Fibroblast of lung (primary cell): ENCODE measurements around the gene DEFB118. TPM values are rescaled to one million over a fixed set of nuclear protein-coding genes. Genes with fewer than 3 reads are reported as not detected.

Experiments used
- DNase-seq, 2 donors: peaks; one replicate each; pipeline versions ENCODE4 v3.0.0 to v3.0.0-alpha.2; 2010; ENCODE audit warnings: low read depth in 2 of 2
- H2AFZ ChIP-seq: 2 replicates; pipeline ENCODE4 v1.5.1; 2012; ENCODE audit warnings: low read length, control low read depth, inconsistent platforms
- H3K27ac ChIP-seq: 2 replicates; pipeline ENCODE4 v1.5.1; 2011; ENCODE audit warnings: low read length, control low read depth; ENCODE audit not compliant: insufficient read depth
- H3K27me3 ChIP-seq: 2 replicates; pipeline ENCODE4 v1.5.1; 2011; ENCODE audit warnings: mild to moderate bottlenecking, low read length; ENCODE audit not compliant: control insufficient read depth, insufficient read depth
- H3K36me3 ChIP-seq: 2 replicates; pipeline ENCODE4 v1.5.1; 2011; ENCODE audit warnings: low read length; ENCODE audit not compliant: control insufficient read depth, insufficient read depth
- H3K4me1 ChIP-seq: 2 replicates; pipeline ENCODE4 v1.5.1; 2011; ENCODE audit warnings: low read length; ENCODE audit not compliant: control insufficient read depth, insufficient read depth; ENCODE audit errors: extremely low read depth
- H3K4me2 ChIP-seq: 2 replicates; pipeline ENCODE4 v1.5.1; 2011; ENCODE audit warnings: low read length, control low read depth; ENCODE audit not compliant: insufficient read depth; ENCODE audit errors: extremely low read depth
- H3K4me3 ChIP-seq, 4 experiments: fragments of 200-600 bp in 1 of 4; sonication (generic) in 1 of 4; replicated peaks in 1 of 4; 2 replicates each; pipeline ENCODE4 v1.5.1; 2011 to 2016; ENCODE audit warnings: low read length in 4 of 4, low read depth in 3 of 4, mild to moderate bottlenecking in 3 of 4, control low read depth in 2 of 4, inconsistent platforms in 1 of 4, mixed read lengths in 1 of 4; ENCODE audit not compliant: insufficient read depth in 1 of 4; ENCODE audit errors: control extremely low read depth in 1 of 4
- H3K79me2 ChIP-seq: 2 replicates; pipeline ENCODE4 v1.5.1; 2012; ENCODE audit warnings: mild to moderate bottlenecking, low read length, inconsistent platforms; ENCODE audit not compliant: control insufficient read depth, insufficient read depth
- H3K9ac ChIP-seq: 2 replicates; pipeline ENCODE4 v1.5.1; 2011; ENCODE audit warnings: mild to moderate bottlenecking, low read length, control low read depth; ENCODE audit not compliant: insufficient read depth
- H3K9me3 ChIP-seq: 2 replicates; pipeline ENCODE4 v1.5.1; 2012; ENCODE audit warnings: low read depth, low read length; ENCODE audit not compliant: control insufficient read depth, insufficient read depth
- H4K20me1 ChIP-seq: 2 replicates; pipeline ENCODE4 v1.5.1; 2011; ENCODE audit warnings: low read length; ENCODE audit not compliant: control insufficient read depth, insufficient read depth; ENCODE audit errors: extremely low read depth
- CTCF ChIP-seq, 2 donors: IDR thresholded peaks in 1 of 2; conservative IDR thresholded peaks in 1 of 2; 1 replicate in 1 of 2; 2 replicates in 1 of 2; pipeline ENCODE4 v1.5.1; 2011 to 2012; ENCODE audit warnings: low read length in 2 of 2, control low read depth in 1 of 2, inconsistent platforms in 1 of 2, low read depth in 1 of 2, mild to moderate bottlenecking in 1 of 2
- EZH2 ChIP-seq: IDR thresholded peaks from 2 replicates; pipeline ENCODE4 v1.5.1; 2012; ENCODE audit warnings: low read length, control low read depth, mild to moderate bottlenecking; ENCODE audit errors: missing control alignments
- polyA plus RNA-seq, 2 donors: library from polyadenylated mRNA; depleted of rRNA in 1 of 2; stranded (reverse) in 1 of 2; unstranded in 1 of 2; fragments of >200 nt; gene quantifications; 2 replicates each; pipeline ENCODE4 v1.2.1, GENCODE V29; 2011 to 2012; ENCODE audit warnings: missing spikeins in 1 of 2
- total RNA-seq: library from RNA; depleted of rRNA; stranded (reverse); fragments of >200 nt; gene quantifications from 2 replicates; pipeline ENCODE4 v1.2.1, GENCODE V29; 2014

The DEFB118 gene
- total and polyA plus RNA-seq, 2 donors (not counting 1 experiment from before 2014, with no cell fraction given), result not detected

DNA sequence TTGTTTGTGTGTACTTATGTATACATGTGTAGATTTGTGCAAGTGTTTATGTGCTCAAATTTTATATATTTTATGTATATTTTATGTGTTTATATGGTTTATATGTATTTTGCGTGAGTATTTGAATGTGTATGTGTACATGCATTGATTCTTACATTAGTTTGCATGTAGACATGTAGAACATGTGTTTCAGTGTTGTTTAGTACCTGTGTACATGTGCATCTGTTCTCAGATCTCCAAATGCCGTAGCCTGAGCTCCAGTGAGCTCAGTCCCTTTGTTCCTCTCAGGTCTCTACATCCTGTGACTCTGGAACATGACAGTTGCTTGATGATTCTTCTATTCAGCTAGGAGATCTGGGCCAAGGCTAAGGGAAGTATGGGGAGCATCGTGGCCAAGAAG lies 26.5 kb downstream of the DEFB118 start:
- Histone ChIP-seq H3K9me3 (no peaks in the 10 kb centered on the region), H4K20me1 (no peaks in the 10 kb centered on the region), H2AFZ (no peak overlapping the region), H3K4me2 (no peak overlapping the region), H3K9ac (no peak overlapping the region), H3K79me2 (no peaks in the 10 kb centered on the region), H3K27ac (no peak overlapping the region), H3K27me3 (no peaks in the 10 kb centered on the region), H3K4me3 (no peak overlapping the region), H3K36me3 (no peaks in the 10 kb centered on the region), H3K4me1 (no peaks in the 10 kb centered on the region)
- TF ChIP-seq EZH2 (no peak), CTCF (conservative IDR thresholded peaks at IDR 0.05 in 1 of 2, IDR thresholded peaks at IDR 0.05 in 1 of 2; ENCODE audit: low read depth in 1 of 2, low read length in 2 of 2) (no peak)
- DNase-seq, result no peak

DNA sequence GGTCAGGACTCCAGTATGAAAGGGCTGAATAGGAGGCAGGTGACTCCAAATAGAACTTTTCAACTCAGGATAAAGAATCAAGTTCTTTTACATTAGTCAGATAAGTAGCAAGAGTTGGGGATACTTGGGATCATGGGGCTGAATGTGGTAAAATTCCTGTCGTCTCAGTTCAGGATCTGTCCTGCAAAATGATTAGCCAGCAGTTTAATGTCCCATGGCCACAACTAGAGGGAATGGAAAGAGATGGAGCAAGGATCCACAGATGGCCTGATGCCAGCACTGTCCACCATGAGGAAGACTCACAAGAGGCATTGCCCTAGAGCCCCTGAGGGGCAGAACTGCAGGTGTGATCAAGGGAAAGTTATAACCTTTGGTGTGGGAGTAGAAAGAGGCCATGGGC lies 35.5 kb downstream of the DEFB118 start:
- Histone ChIP-seq H3K36me3 (no peaks in the 10 kb centered on the region), H3K79me2 (no peaks in the 10 kb centered on the region), H2AFZ (no peak overlapping the region), H3K4me3 (no peak overlapping the region), H3K9ac (no peak overlapping the region), H4K20me1 (no peaks in the 10 kb centered on the region), H3K27ac (no peak overlapping the region), H3K27me3 (no peaks in the 10 kb centered on the region), H3K4me2 (no peak overlapping the region), H3K9me3 (no peaks in the 10 kb centered on the region), H3K4me1 (no peaks in the 10 kb centered on the region)
- TF ChIP-seq EZH2 (no peak), CTCF (conservative IDR thresholded peaks at IDR 0.05 in 1 of 2, IDR thresholded peaks at IDR 0.05 in 1 of 2; ENCODE audit: low read depth in 1 of 2, low read length in 2 of 2) (no peak)
- no peak for DNase-seq

DNA sequence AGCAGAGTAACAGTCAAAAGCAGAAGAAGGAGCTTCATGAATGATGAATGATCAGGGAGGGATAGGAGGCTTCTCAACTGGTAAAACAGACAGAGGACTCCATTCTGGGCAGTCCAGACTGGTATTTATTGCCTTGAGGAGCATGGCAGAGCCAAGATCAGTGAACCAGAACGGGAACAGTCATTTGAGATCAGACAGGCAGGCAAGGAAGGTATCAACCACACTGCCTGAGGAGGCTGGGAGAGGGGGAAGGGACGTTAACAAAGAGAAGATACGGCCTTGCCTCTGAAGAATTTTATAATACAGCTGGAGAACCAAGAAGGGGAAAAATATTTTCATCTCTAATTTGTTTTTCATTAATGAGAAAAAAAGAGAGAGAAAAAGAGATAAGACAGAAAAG lies 37.7 kb downstream of the DEFB118 start, which contains the start of gene DEFB121:
Gene DEFB121, minus strand, starts transcription at position 101 of the 400 bp plus-strand sequence. Its CDS starts 63 bp downstream, at position 38.
- Histone ChIP-seq H3K4me2 (no peak within 1 kb of the TSS), H4K20me1 (no peaks in the 10 kb centered on the region), H3K36me3 (no peaks in the 10 kb centered on the region), H3K27me3 (no peaks in the 10 kb centered on the region), H2AFZ (no peak within 1 kb of the TSS), H3K79me2 (no peaks in the 10 kb centered on the region), H3K4me1 (no peaks in the 10 kb centered on the region), H3K4me3 (no peak within 1 kb of the TSS), H3K9ac (no peak within 1 kb of the TSS), H3K27ac (no peak within 1 kb of the TSS), H3K9me3 (no peaks in the 10 kb centered on the region)
- no peak for DNase-seq
- TF ChIP-seq EZH2, result no peak
- no peak for TF ChIP-seq CTCF (conservative IDR thresholded peaks at IDR 0.05 in 1 of 2, IDR thresholded peaks at IDR 0.05 in 1 of 2; ENCODE audit: low read depth in 1 of 2, low read length in 2 of 2)
